Progenitor cell of endocrine pancreas (in vitro differentiated cells): ENCODE results near the gene AASDHPPT. TPM values are rescaled to one million over a fixed set of nuclear protein-coding genes. Genes with fewer than 3 reads are reported as not detected.

Source experiments
- DNase-seq: peaks from one replicate; pipeline ENCODE4 v3.0.0; 2021; ENCODE audit warnings: low spot score; ENCODE audit not compliant: unreplicated experiment
- H3K27ac Mint-ChIP-seq: 2 replicates; pipeline ENCODE4 v1.8.0; 2021; ENCODE audit warnings: mild to moderate bottlenecking, moderate library complexity, mixed read lengths
- H3K27me3 Mint-ChIP-seq: 2 replicates; pipeline ENCODE4 v1.8.0; 2021; ENCODE audit warnings: mixed read lengths
- H3K36me3 Mint-ChIP-seq: 2 replicates; pipeline ENCODE4 v1.8.0; 2022; ENCODE audit warnings: mixed read lengths; ENCODE audit not compliant: insufficient read depth
- H3K4me1 Mint-ChIP-seq: 2 replicates; pipeline ENCODE4 v1.8.0; 2021; ENCODE audit warnings: low read depth, mixed read lengths
- H3K4me3 Mint-ChIP-seq: 2 replicates; pipeline ENCODE4 v1.8.0; 2021; ENCODE audit warnings: low read depth, mild to moderate bottlenecking, moderate library complexity, mixed read lengths
- H3K9me3 Mint-ChIP-seq: 2 replicates; pipeline ENCODE4 v1.8.0; 2021; ENCODE audit warnings: low read depth, mixed read lengths
- CTCF ChIP-seq: fragments of 200-600 bp; sonication (generic); IDR thresholded peaks from one replicate; pipeline ENCODE4 v1.5.0; 2021; ENCODE audit warnings: antibody characterized with exemption, mild to moderate bottlenecking; ENCODE audit not compliant: unreplicated experiment
- total RNA-seq: library from RNA; stranded (reverse); gene quantifications from 2 replicates; pipeline ENCODE4 v1.2.1, GENCODE V29; 2021

AASDHPPT gene
- total RNA-seq, 1 donor from 2014 or later, result 56.7 TPM

- peak; percentile 93 for TF ChIP-seq CTCF
- peaks cover 40% of the 10 kb centered on the region for H3K36me3 Mint-ChIP-seq
- peak; percentile 24 for DNase-seq
- H3K27me3 Mint-ChIP-seq, result no peaks in the 10 kb centered on the region
- H3K4me3 Mint-ChIP-seq, result peak overlapping the region; percentile 40
- H3K27ac Mint-ChIP-seq, result no peak overlapping the region
- peaks cover 29% of the 10 kb centered on the region for H3K4me1 Mint-ChIP-seq
- no peaks in the 10 kb centered on the region for H3K9me3 Mint-ChIP-seq
Measured at GRCh38 chr11:106087815-106088435, 10.5 kb downstream of the AASDHPPT start.

DNA sequence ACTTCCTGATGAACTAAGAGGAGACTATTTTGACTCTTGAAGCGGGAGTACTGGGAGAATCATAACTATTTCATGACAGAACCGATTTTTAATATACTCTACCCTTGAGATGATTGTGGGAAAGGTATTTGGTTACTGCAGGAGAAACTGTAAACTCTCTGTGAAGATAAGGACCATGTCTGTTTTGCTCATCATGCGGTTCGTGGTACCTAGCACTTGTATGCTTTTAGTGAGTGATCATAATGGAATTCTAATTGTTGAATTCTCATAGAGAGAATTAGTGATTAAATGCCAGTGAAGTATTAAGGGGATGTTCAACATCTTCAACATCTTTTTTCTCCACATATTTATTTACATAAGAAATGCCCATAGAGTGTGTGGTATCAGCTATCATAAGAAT, 11.4 kb downstream of the AASDHPPT start:
- Mint-ChIP-seq H3K27ac (no peak overlapping the region), H3K4me1 (peaks cover 29% of the 10 kb centered on the region), H3K36me3 (peaks cover 44% of the 10 kb centered on the region), H3K9me3 (no peaks in the 10 kb centered on the region), H3K4me3 (no peak overlapping the region), H3K27me3 (no peaks in the 10 kb centered on the region)
- TF ChIP-seq CTCF, result no peak
- no peak for DNase-seq

- H3K4me3 Mint-ChIP-seq, result no peak overlapping the region
- peaks cover 41% of the 10 kb centered on the region for H3K36me3 Mint-ChIP-seq
- no peaks in the 10 kb centered on the region for H3K9me3 Mint-ChIP-seq
- H3K27me3 Mint-ChIP-seq, result no peaks in the 10 kb centered on the region
- peaks cover 23% of the 10 kb centered on the region for H3K4me1 Mint-ChIP-seq
- no peak for TF ChIP-seq CTCF
- DNase-seq, result no peak
- no peak overlapping the region for H3K27ac Mint-ChIP-seq
Measured at GRCh38 chr11:106091480-106092123, 14.1 kb downstream of the AASDHPPT start.

DNA sequence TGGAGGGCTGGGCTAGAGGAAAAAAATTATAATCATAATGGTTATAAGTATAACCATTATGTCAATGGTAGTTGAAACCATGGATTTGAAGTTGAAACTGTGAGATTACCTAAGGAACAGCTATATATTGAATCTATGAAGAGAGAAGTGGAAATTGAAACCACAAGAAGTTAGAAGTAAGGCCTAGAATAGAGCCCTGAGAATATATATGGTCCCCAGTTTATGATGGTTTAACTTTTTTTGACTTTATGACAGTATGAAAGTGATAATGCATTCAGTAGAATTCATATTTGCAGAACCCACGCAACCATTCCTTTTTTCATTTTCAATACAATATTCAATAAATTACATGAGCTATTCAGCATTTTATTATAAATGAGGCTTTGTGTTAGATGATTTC, 15.0 kb downstream of the AASDHPPT start:
- DNase-seq, result no peak
- no peaks in the 10 kb centered on the region for H3K9me3 Mint-ChIP-seq
- no peak overlapping the region for H3K4me3 Mint-ChIP-seq
- peaks cover 17% of the 10 kb centered on the region for H3K4me1 Mint-ChIP-seq
- peaks cover 46% of the 10 kb centered on the region for H3K36me3 Mint-ChIP-seq
- H3K27me3 Mint-ChIP-seq, result no peaks in the 10 kb centered on the region
- H3K27ac Mint-ChIP-seq, result no peak overlapping the region
- TF ChIP-seq CTCF, result no peak

DNA sequence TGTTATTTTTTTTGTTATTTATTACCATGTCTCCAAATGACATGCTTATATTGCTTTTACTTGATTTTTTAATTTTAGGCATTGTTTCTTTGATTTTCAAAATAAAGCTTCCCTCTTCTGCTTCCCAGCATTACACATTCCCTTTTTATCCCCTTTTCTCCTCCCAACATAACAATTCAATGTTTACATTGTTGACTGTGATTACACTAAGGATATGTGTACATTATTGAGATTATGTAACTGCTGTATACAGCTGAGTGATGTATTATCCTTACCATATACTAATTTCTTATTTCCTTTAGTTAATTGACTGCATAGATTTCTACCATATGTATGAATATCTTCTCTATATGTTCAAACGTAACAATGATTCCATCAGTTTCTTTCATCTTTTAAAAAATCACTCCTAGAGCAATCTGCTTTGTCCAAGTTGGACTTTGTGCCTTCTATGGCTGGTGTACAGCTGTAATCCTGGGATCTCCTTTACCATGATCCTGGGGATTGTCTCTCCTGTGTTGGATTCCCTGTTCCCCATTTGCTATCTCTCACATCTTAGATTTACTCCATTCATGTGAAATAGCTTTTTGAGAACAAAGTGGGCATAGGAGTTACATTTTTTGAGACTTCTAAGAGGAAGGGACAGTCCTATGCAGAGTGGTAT, 21.6 kb downstream of the AASDHPPT start:
- H3K27me3 Mint-ChIP-seq, result no peaks in the 10 kb centered on the region
- no peak overlapping the region for H3K27ac Mint-ChIP-seq
- H3K9me3 Mint-ChIP-seq, result peaks cover 9% of the 10 kb centered on the region
- H3K4me1 Mint-ChIP-seq, result peaks cover 17% of the 10 kb centered on the region
- DNase-seq, result no peak
- peaks cover 41% of the 10 kb centered on the region for H3K36me3 Mint-ChIP-seq
- H3K4me3 Mint-ChIP-seq, result no peak overlapping the region
- no peak for TF ChIP-seq CTCF
